ENCODE results near the gene BCKDHA.
"Not testable (repeated sequence)": the region's sequence is repeated elsewhere in the genome, so short reads cannot be mapped to it uniquely, and the experiment has no call there.

BCKDHA gene

GRCh38 chr19:41377977-41378709, 19.5 kb upstream of the BCKDHA start:
- H3F3A ChIP-seq (ENCODE audit: insufficient read depth, low read length), result no peaks in the 10 kb centered on the region
- no peak for TF ChIP-seq EZH2 (IDR thresholded peaks at IDR 0.05; ENCODE audit: borderline replicate concordance, low read length)
- peak; percentile 38; the same call in 1 of the 2 replicates for TF ChIP-seq CTCF (IDR thresholded peaks at IDR 0.05; ENCODE audit: low read length)
- peaks cover 5% of the 10 kb centered on the region for H3K36me3 ChIP-seq (ENCODE audit: insufficient read depth, low read length)
- H2AFZ ChIP-seq (ENCODE audit: low read length), result no peak overlapping the region
- H3K27ac ChIP-seq (ENCODE audit: low read depth, low read length, poor library complexity, severe bottlenecking), result peak overlapping the region; percentile 30
- no peak overlapping the region for H3K9ac ChIP-seq (ENCODE audit: low read length)
- H3K9me3 ChIP-seq (ENCODE audit: low read length), result no peaks in the 10 kb centered on the region
- H3K4me3 ChIP-seq (ENCODE audit: low read depth, low read length, poor library complexity, severe bottlenecking), result no peak overlapping the region
- H3K4me2 ChIP-seq (ENCODE audit: low read length), result no peak overlapping the region
- H4K20me1 ChIP-seq (ENCODE audit: insufficient read depth, low read length), result no peaks in the 10 kb centered on the region
- no peaks in the 10 kb centered on the region for H3K9me2 ChIP-seq (ENCODE audit: low read depth, low read length)
- peaks cover 10% of the 10 kb centered on the region for H3K4me1 ChIP-seq (ENCODE audit: insufficient read depth, low read length, severe bottlenecking)
- no peaks in the 10 kb centered on the region for H3K79me2 ChIP-seq (ENCODE audit: insufficient read depth, low read length)
- no peaks in the 10 kb centered on the region for H3K27me3 ChIP-seq (ENCODE audit: insufficient read depth, low read length)

- not testable (repeated sequence) for H3K79me2 ChIP-seq (ENCODE audit: insufficient read depth, low read length); H3K9ac ChIP-seq (ENCODE audit: low read length); H4K20me1 ChIP-seq (ENCODE audit: insufficient read depth, low read length); H3K27ac ChIP-seq (ENCODE audit: low read depth, low read length, poor library complexity, severe bottlenecking); H3F3A ChIP-seq (ENCODE audit: insufficient read depth, low read length); H3K4me1 ChIP-seq (ENCODE audit: insufficient read depth, low read length, severe bottlenecking); H3K4me3 ChIP-seq (ENCODE audit: low read depth, low read length, poor library complexity, severe bottlenecking); H3K4me2 ChIP-seq (ENCODE audit: low read length); H3K9me2 ChIP-seq (ENCODE audit: low read depth, low read length); H2AFZ ChIP-seq (ENCODE audit: low read length); H3K9me3 ChIP-seq (ENCODE audit: low read length); H3K27me3 ChIP-seq (ENCODE audit: insufficient read depth, low read length)
- peaks cover 14% of the 10 kb centered on the region; the same call in 1 of the 2 replicates for H3K36me3 ChIP-seq (ENCODE audit: insufficient read depth, low read length)
Observed at GRCh38 chr19:41381536-41381935, 16.1 kb upstream of the BCKDHA start.

- H3K4me2 ChIP-seq (ENCODE audit: low read length), result no peak overlapping the region
- no peaks in the 10 kb centered on the region for H3K27me3 ChIP-seq (ENCODE audit: insufficient read depth, low read length)
- no peak overlapping the region for H3K4me3 ChIP-seq (ENCODE audit: low read depth, low read length, poor library complexity, severe bottlenecking)
- H3K9me2 ChIP-seq (ENCODE audit: low read depth, low read length), result no peaks in the 10 kb centered on the region
- H2AFZ ChIP-seq (ENCODE audit: low read length), result no peak overlapping the region
- no peak overlapping the region for H3K9ac ChIP-seq (ENCODE audit: low read length)
- no peaks in the 10 kb centered on the region for H3F3A ChIP-seq (ENCODE audit: insufficient read depth, low read length)
- H3K9me3 ChIP-seq (ENCODE audit: low read length), result no peaks in the 10 kb centered on the region
- H3K4me1 ChIP-seq (ENCODE audit: insufficient read depth, low read length, severe bottlenecking), result no peaks in the 10 kb centered on the region
- H3K79me2 ChIP-seq (ENCODE audit: insufficient read depth, low read length), result no peaks in the 10 kb centered on the region
- H4K20me1 ChIP-seq (ENCODE audit: insufficient read depth, low read length), result no peaks in the 10 kb centered on the region
- no peak for TF ChIP-seq EZH2 (IDR thresholded peaks at IDR 0.05; ENCODE audit: borderline replicate concordance, low read length)
- no peak for TF ChIP-seq CTCF (IDR thresholded peaks at IDR 0.05; ENCODE audit: low read length)
- H3K36me3 ChIP-seq (ENCODE audit: insufficient read depth, low read length), result peaks cover 33% of the 10 kb centered on the region; the same call in 1 of the 2 replicates
- no peak overlapping the region for H3K27ac ChIP-seq (ENCODE audit: low read depth, low read length, poor library complexity, severe bottlenecking)
Observed at GRCh38 chr19:41384351-41384750, 13.3 kb upstream of the BCKDHA start.

- Histone ChIP-seq H3K36me3 (ENCODE audit: insufficient read depth, low read length) (peaks cover 48% of the 10 kb centered on the region), H4K20me1 (ENCODE audit: insufficient read depth, low read length) (no peaks in the 10 kb centered on the region), H2AFZ (ENCODE audit: low read length) (no peak overlapping the region), H3K79me2 (ENCODE audit: insufficient read depth, low read length) (no peaks in the 10 kb centered on the region), H3K27me3 (ENCODE audit: insufficient read depth, low read length) (no peaks in the 10 kb centered on the region), H3K9me2 (ENCODE audit: low read depth, low read length) (no peaks in the 10 kb centered on the region), H3K4me1 (ENCODE audit: insufficient read depth, low read length, severe bottlenecking) (no peaks in the 10 kb centered on the region), H3K9ac (ENCODE audit: low read length) (no peak overlapping the region), H3K27ac (ENCODE audit: low read depth, low read length, poor library complexity, severe bottlenecking) (no peak overlapping the region), H3K4me3 (ENCODE audit: low read depth, low read length, poor library complexity, severe bottlenecking) (no peak overlapping the region), H3F3A (ENCODE audit: insufficient read depth, low read length) (no peaks in the 10 kb centered on the region), H3K9me3 (ENCODE audit: low read length) (no peaks in the 10 kb centered on the region), H3K4me2 (ENCODE audit: low read length) (no peak overlapping the region)
- TF ChIP-seq EZH2 (IDR thresholded peaks at IDR 0.05; ENCODE audit: borderline replicate concordance, low read length), result no peak
- TF ChIP-seq CTCF (IDR thresholded peaks at IDR 0.05; ENCODE audit: low read length), result no peak
Observed at GRCh38 chr19:41386442-41386841, 11.2 kb upstream of the BCKDHA start.
